CD14-positive monocyte (primary cell): ENCODE results near the gene IGF1R. TPM values are rescaled to one million over a fixed set of nuclear protein-coding genes. Genes with fewer than 3 reads are reported as not detected.

Experiments used
- DNase-seq, 3 donors: peaks; one replicate each; pipeline ENCODE4 v3.0.0-alpha.2; 2011 to 2022
- H2AFZ ChIP-seq: 2 replicates; pipeline ENCODE4 v1.6.0; 2012; ENCODE audit warnings: mild to moderate bottlenecking, low read depth, low read length, inconsistent platforms; ENCODE audit not compliant: insufficient read depth, poor library complexity, severe bottlenecking
- H3K27ac ChIP-seq, 2 donors: 1 replicate in 1 of 2; 2 replicates in 1 of 2; pipeline ENCODE4 v1.5.1; 2012 to 2013; ENCODE audit warnings: low read length in 2 of 2, control low read depth in 1 of 2, inconsistent platforms in 1 of 2, low read depth in 1 of 2, mild to moderate bottlenecking in 1 of 2
- H3K27me3 ChIP-seq, 2 donors: one replicate each; pipeline versions ENCODE4 v1.6.0 to v1.6.1; 2011 to 2013; ENCODE audit warnings: low read length in 2 of 2; ENCODE audit not compliant: control insufficient read depth in 2 of 2, insufficient read depth in 2 of 2
- H3K36me3 ChIP-seq, 2 donors: replicated peaks in 1 of 2; 1 replicate in 1 of 2; 2 replicates in 1 of 2; pipeline versions ENCODE4 v1.5.1 to v1.6.1; 2012 to 2013; ENCODE audit warnings: low read length in 2 of 2, control low read depth in 1 of 2, inconsistent platforms in 1 of 2, mild to moderate bottlenecking in 1 of 2; ENCODE audit not compliant: insufficient read depth in 2 of 2, control insufficient read depth in 1 of 2
- H3K4me1 ChIP-seq, 2 donors: 1 replicate in 1 of 2; 2 replicates in 1 of 2; pipeline versions ENCODE4 v1.5.1 to v1.6.1; 2012 to 2013; ENCODE audit warnings: low read length in 2 of 2, control low read depth in 1 of 2, inconsistent platforms in 1 of 2, mild to moderate bottlenecking in 1 of 2, moderate library complexity in 1 of 2; ENCODE audit not compliant: insufficient read depth in 2 of 2, control insufficient read depth in 1 of 2
- H3K4me2 ChIP-seq: replicated peaks from 2 replicates; pipeline ENCODE3; 2012; ENCODE audit warnings: low read length, moderate library complexity, mild to moderate bottlenecking; ENCODE audit not compliant: poor library complexity, severe bottlenecking; ENCODE audit errors: extremely low read depth
- H3K4me3 ChIP-seq, 3 experiments: fragments of 200-600 bp in 1 of 3; sonication (generic) in 1 of 3; replicated peaks in 1 of 3; 1 replicate in 2 of 3; 2 replicates in 1 of 3; pipeline ENCODE4 v1.5.1; 2011 to 2013; ENCODE audit warnings: low read length in 3 of 3, mild to moderate bottlenecking in 3 of 3, control low read depth in 2 of 3, low read depth in 2 of 3, inconsistent platforms in 1 of 3, moderate library complexity in 1 of 3
- H3K79me2 ChIP-seq: 2 replicates; pipeline ENCODE4 v1.6.0; 2012; ENCODE audit warnings: mild to moderate bottlenecking, control low read depth, inconsistent platforms, low read length, moderate library complexity; ENCODE audit not compliant: insufficient read depth
- H3K9ac ChIP-seq: 2 replicates; pipeline ENCODE4 v1.6.0; 2017; ENCODE audit warnings: low read length, mild to moderate bottlenecking; ENCODE audit not compliant: insufficient read depth, poor library complexity, severe bottlenecking
- H3K9me3 ChIP-seq, 2 donors: replicated peaks in 1 of 2; 1 replicate in 1 of 2; 2 replicates in 1 of 2; pipeline versions ENCODE4 v1.5.1 to v1.6.1; 2012 to 2013; ENCODE audit warnings: low read length in 2 of 2, control low read depth in 1 of 2; ENCODE audit not compliant: control insufficient read depth in 1 of 2, insufficient read depth in 1 of 2
- H4K20me1 ChIP-seq: 2 replicates; pipeline ENCODE4 v1.6.0; 2012; ENCODE audit warnings: mild to moderate bottlenecking, low read length, control low read depth, moderate library complexity; ENCODE audit not compliant: insufficient read depth
- H3K27ac Mint-ChIP-seq, 7 donors: one replicate each; pipeline ENCODE4 v1.8.0; 2020; ENCODE audit warnings: mild to moderate bottlenecking in 7 of 7, mixed read lengths in 7 of 7, moderate library complexity in 6 of 7, inconsistent platforms in 2 of 7
- H3K27me3 Mint-ChIP-seq, 3 donors: one replicate each; pipeline ENCODE4 v1.8.0; 2021 to 2022; ENCODE audit warnings: low read depth in 3 of 3, mild to moderate bottlenecking in 3 of 3, mixed read lengths in 3 of 3, moderate library complexity in 3 of 3, inconsistent platforms in 1 of 3
- H3K36me3 Mint-ChIP-seq, 2 donors: one replicate each; pipeline ENCODE4 v1.8.0; 2020; ENCODE audit warnings: mixed read lengths in 2 of 2, inconsistent platforms in 1 of 2, mild to moderate bottlenecking in 1 of 2
- H3K4me1 Mint-ChIP-seq: one replicate; pipeline ENCODE4 v1.8.0; 2020; ENCODE audit warnings: mild to moderate bottlenecking, mixed read lengths
- H3K4me3 Mint-ChIP-seq, 2 donors: one replicate each; pipeline ENCODE4 v1.8.0; 2020; ENCODE audit warnings: mild to moderate bottlenecking in 2 of 2, mixed read lengths in 2 of 2, moderate library complexity in 1 of 2
- H3K9me3 Mint-ChIP-seq, 7 donors: one replicate each; pipeline ENCODE4 v1.8.0; 2020 to 2022; ENCODE audit warnings: mixed read lengths in 7 of 7, mild to moderate bottlenecking in 6 of 7, moderate library complexity in 6 of 7, inconsistent platforms in 2 of 7
- CTCF ChIP-seq: fragments of 200-600 bp; IDR thresholded peaks from one replicate; pipeline ENCODE4 v1.8.0; 2022; ENCODE audit warnings: antibody characterized with exemption, mild to moderate bottlenecking
- WGBS: methylation state at CpG from one replicate; pipeline ENCODE4 v1.1.5; 2013; ENCODE audit warnings: missing lambda C conversion rate; ENCODE audit not compliant: insufficient coverage; 5-methylcytosine and 5-hydroxymethylcytosine counted together
- intact Hi-C, 2 donors: fragments of 100-400 bp; cut with micrococcal nuclease; formaldehyde crosslinking; loops; one replicate each; pipeline versions ENCODE4 v1.15.0 to v1.15.1; 2023
- polyA plus RNA-seq, 3 donors: library from polyadenylated mRNA; depleted of rRNA in 1 of 3; unstranded in 2 of 3; stranded (reverse) in 1 of 3; fragments of 300-500 nt in 2 of 3; fragments of >200 nt in 1 of 3; fragmentation: Illumina TruSeq in 2 of 3; gene quantifications; 1 replicate in 2 of 3; 2 replicates in 1 of 3; pipeline ENCODE4 v1.2.3, GENCODE V29; 2012 to 2021

IGF1R gene
- polyA plus RNA-seq, 3 donors, result 0.35 to 4.9 (median 0.67) TPM

DNA sequence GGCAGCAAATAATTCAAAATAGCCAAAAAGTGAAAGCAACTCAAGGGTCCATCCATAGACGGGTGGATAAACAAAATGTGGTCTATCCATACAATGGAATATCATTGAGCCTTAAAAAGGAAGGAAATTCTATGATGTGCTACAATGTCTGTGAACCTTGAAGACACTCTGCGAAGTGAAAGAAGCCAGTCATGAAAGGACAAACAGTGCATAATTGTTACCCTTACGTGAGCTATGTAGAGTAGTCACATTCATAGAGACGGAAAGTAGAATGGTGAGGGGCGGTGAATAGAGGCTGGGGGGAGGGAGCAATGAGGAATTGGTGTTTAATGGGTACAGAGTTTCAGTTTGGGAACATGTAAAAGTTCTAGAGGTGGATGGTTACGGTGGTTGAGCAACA lies 18.1 kb downstream of the IGF1R start:
- Mint-ChIP-seq H3K4me1 (peaks cover 37% of the 10 kb centered on the region), H3K27me3 (peaks cover 0 to 3% (median 0%) of the 10 kb centered on the region in 3 donors), H3K36me3 (peaks cover 5 to 7% of the 10 kb centered on the region in 2 donors), H3K27ac (no peak overlapping the region), H3K9me3 (peaks cover 0 to 3% (median 0%) of the 10 kb centered on the region in 7 donors), H3K4me3 (no peak overlapping the region)
- H3K4me3 ChIP-seq, result no peak overlapping the region
- DNase-seq, result no peak
- intact Hi-C loops, result no loop called here
- H2AFZ ChIP-seq, result no peak overlapping the region
- H4K20me1 ChIP-seq, result peaks cover 89% of the 10 kb centered on the region
- no peak overlapping the region for H3K9ac ChIP-seq
- TF ChIP-seq CTCF, result no peak
- peaks cover 4 to 13% of the 10 kb centered on the region in 2 donors for H3K4me1 ChIP-seq
- H3K9me3 ChIP-seq, result no peaks in the 10 kb centered on the region
- H3K4me2 ChIP-seq, result no peak overlapping the region
- peaks cover 73% of the 10 kb centered on the region for H3K79me2 ChIP-seq
- no peaks in the 10 kb centered on the region for H3K27me3 ChIP-seq
- no peaks in the 10 kb centered on the region for H3K36me3 ChIP-seq
- no peak overlapping the region for H3K27ac ChIP-seq
- WGBS, result 96% methylated on average over 5 of the region's 6 CpGs

- 100% methylated on average over 3 of the region's 7 CpGs for WGBS
- intact Hi-C loops, result no loop called here
- H3K4me3 Mint-ChIP-seq, result no peak overlapping the region
- Histone ChIP-seq H3K36me3 (no peaks in the 10 kb centered on the region), H3K4me1 (peaks cover 4 to 13% of the 10 kb centered on the region in 2 donors), H2AFZ (no peak overlapping the region), H3K9ac (no peak overlapping the region), H4K20me1 (peaks cover 89% of the 10 kb centered on the region), H3K4me2 (no peak overlapping the region), H3K4me3 (no peak overlapping the region), H3K79me2 (peaks cover 74% of the 10 kb centered on the region), H3K27ac (no peak overlapping the region), H3K27me3 (no peaks in the 10 kb centered on the region), H3K9me3 (no peaks in the 10 kb centered on the region)
- H3K4me1 Mint-ChIP-seq, result peaks cover 34% of the 10 kb centered on the region
- peaks cover 0 to 3% (median 0%) of the 10 kb centered on the region in 3 donors for H3K27me3 Mint-ChIP-seq
- no peak for TF ChIP-seq CTCF
- no peak for DNase-seq
- H3K9me3 Mint-ChIP-seq, result peaks cover 0 to 3% (median 0%) of the 10 kb centered on the region in 7 donors
- H3K27ac Mint-ChIP-seq, result no peak overlapping the region
- peaks cover 3 to 5% of the 10 kb centered on the region in 2 donors for H3K36me3 Mint-ChIP-seq
Observed at GRCh38 chr15:98666841-98667240, 18.5 kb downstream of the IGF1R start.
